ENCODE data around the gene ACMSD.
"Not testable (repeated sequence)": the region's sequence is repeated elsewhere in the genome, so short reads cannot be mapped to it uniquely, and the experiment has no call there.

ACMSD gene

GRCh38 chr2:134855709-134856108 lies 17.3 kb downstream of the ACMSD start:
- no peak for DNase-seq

DNA sequence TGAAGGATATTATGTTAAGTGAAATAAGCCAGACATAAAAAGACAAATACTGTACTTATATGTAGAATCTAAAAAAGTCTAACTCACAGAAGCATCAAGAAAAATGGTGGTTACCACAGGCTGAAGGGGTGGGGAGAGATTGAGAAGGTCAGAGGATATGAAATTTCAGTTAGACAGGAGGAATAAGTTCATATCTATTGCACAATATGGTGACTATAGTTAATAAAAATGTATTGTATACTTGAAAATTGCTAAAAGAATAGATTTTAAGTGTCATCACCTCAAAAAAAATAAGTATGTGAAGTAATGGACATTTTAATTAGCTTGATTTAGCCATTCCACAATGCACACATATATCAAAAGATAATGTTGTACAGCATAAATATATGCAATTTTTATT lies 19.8 kb downstream of the ACMSD start:
- DNase-seq, result no peak

GRCh38 chr2:134861173-134861572 lies 22.8 kb downstream of the ACMSD start:
- no peak for DNase-seq

DNA sequence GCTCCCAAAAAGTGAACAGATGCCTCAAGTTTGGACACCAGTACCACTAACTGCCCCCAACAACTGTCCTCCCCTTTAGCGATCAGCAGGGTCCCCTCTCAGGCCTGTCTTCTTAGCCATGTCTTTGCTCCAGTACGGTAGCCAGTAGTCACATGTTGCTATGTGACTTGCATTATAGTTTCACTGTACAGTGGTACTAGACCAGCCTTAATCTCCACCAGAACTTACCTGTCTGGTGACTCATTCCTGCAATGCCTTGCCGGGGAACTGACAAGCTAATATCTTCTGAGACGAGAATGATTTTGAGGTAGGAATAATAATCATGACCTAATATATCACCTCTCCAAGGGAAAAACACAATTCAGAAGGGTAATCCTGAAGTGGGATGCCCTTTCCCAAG lies 23.7 kb downstream of the ACMSD start:
- no peak for DNase-seq

GRCh38 chr2:134862674-134863073 lies 24.3 kb downstream of the ACMSD start:
- no peak for DNase-seq

GRCh38 chr2:134863446-134863845 lies 25.0 kb downstream of the ACMSD start:
- DNase-seq, result no peak

GRCh38 chr2:134865067-134865787 lies 26.8 kb downstream of the ACMSD start:
- DNase-seq, result no peak

DNA sequence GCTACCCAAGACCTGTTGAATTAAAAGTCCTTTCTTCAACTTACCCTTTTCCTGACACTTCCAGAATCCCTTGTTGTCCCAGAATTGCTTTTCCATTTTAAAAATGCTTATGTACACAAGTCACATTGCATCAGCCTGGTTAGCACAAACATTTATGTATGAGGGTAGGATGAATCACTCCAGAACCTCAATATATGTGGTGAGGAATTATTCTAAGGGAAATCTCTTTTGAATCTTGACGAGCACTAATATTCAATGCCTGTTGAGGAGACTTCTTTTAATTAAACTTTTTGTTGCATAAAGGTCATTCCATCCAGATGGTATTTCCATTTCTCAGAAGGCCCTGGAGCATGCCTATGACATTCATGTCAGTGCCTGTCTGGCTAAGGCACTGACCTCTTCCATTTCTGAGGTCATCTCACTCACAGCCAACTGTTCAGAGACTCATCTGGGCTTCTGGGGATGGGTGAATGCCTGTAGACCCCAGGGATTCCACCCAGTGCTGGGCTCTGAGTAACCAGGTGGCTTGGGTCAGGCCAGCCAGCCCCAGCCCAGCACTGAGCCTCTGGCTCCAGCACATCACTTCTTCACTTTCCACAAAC lies 28.2 kb downstream of the ACMSD start:
- DNase-seq, result no peak

GRCh38 chr2:134869946-134870736 lies 31.7 kb downstream of the ACMSD start:
- DNase-seq, result no peak

GRCh38 chr2:134873152-134873551 lies 34.7 kb downstream of the ACMSD start:
- DNase-seq, result no peak

GRCh38 chr2:134875309-134875708 lies 36.9 kb downstream of the ACMSD start:
- DNase-seq, result no peak

DNA sequence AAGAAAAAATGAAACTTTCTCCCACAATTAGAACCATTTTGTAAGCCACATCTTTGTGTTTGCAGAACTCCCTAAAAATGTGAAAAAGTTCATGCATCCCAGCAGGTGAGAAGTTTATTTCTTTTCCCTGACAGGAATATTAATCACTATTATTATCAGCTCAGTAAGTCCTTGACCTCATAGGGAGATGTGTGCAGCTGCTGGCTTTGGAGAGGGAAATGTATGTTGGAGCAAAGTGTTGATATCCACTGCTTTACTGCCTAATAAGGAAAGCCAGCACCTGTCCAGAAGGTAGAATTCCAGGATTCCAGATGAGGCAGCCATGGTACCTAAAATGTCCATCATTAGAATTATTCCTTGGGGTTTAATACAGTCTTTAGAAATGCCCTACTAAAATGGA lies 44.4 kb downstream of the ACMSD start:
- DNase-seq, result no peak

DNA sequence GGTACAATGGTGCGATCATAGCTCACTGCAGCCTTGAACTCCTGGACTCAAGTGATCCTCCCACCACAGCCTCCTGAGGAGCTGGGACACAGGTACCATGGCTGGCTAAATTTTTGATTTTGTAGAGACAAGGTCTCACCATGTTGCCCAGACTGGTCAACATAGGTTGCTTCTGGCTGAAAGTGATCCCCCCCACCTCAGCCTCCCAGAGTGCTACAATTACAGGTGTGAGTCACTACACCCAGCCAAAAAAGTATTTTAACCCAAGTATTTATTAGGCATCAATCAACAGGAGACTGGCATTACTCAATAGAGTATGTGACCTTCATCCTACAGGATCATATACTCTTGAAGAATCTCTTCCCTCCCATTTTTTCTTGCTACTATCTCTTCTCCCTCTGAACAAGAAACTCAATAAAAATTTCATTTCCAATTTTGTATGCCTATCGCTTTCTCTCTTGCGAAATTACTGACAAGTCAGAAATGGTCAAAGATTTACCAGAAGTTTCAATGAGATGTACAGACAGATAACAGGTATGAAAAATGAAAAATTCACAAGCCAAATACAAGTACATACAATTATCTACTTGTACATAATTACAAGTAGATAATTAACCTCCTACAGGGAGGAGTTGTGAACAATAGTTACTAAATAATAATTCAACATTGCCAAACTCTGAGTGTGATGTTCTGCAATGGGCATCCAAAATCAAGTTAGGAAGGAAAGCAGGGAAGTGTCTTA lies 45.3 kb downstream of the ACMSD start:
- DNase-seq, result no peak

- no peak for DNase-seq
Observed at GRCh38 chr2:134884435-134884834, 46.0 kb downstream of the ACMSD start.

DNA sequence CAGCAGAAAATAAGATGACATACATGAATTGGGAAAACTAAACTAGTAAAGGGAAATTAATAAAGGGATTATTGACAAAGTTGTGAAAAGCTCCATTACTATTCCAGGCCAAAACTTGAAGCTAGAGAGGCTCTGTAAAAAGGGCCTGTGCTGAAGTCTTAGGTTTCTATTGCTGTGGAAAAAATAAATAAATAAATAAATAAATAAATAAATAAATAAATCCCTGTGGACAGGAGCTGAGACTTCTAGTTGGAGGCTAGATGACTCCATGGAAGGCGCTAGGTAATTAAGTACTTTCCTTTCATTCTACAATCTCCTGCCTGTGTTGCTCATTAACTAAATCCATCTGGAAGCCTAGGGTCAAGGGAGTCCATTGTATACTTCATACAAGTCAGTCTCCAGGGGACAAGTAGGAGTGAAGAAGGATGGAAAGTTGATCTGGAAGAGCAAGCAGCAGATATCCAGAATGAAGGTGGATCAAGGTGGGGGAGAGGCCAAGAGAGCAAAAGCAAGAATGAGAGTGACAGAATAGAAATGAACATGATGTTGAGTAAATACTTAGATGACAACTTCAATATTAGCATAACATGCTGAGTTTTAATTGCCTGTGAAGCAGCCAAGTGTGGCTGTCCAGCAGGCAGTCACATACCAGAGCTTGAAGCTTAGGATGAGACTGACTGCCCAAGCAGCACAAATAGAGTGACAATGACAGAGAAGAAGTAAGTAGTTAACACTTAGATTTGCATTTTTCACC lies 54.0 kb downstream of the ACMSD start:
- DNase-seq, result no peak

- peak; percentile 8 for DNase-seq
Observed at GRCh38 chr2:134897932-134898331, 59.5 kb downstream of the ACMSD start.

- DNase-seq, result no peak
Observed at GRCh38 chr2:134899204-134899603, 60.8 kb downstream of the ACMSD start.

GRCh38 chr2:134900151-134900550 lies 61.7 kb downstream of the ACMSD start:
- no peak for DNase-seq

DNA sequence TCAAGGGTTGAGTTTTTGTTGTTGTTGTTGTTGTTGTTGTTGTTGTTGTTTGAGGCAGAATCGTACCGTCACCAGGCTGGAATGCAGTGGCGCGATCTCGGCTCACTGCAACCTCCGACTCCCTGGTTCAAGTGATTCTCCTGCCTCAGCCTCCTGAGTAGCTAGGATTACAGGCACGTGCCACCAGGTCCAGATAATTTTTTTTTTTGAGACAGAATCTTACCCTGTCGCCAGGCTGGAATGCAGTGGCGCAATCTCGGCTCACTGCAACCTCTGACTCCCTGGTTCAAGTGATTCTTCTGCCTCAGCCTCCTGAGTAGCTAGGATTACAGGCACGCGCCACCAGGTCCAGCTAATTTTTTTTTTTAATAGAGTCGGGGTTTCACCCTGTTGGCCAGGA lies 65.3 kb downstream of the ACMSD start:
- DNase-seq, result not testable (repeated sequence)

DNA sequence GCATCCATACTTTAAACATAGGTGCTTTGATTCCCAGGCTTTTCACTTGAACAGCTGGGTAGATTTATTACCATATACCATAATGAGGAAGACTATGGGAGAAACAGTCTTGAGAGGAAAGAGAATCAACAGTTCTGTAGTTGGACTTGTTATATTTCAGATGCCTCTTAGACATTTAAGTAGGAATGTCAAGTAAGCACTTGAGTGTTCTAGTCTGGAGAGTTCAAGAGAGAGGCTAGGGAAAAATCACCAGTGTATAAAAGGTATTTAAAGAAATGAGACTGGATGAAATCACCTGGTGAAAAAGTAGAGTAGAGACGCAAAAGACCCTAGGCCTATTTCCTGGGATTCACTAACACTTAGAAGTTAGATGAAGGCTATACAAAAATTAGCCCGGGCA lies 66.8 kb downstream of the ACMSD start:
- no peak for DNase-seq

GRCh38 chr2:134906726-134907125 lies 68.3 kb downstream of the ACMSD start:
- no peak for DNase-seq

DNA sequence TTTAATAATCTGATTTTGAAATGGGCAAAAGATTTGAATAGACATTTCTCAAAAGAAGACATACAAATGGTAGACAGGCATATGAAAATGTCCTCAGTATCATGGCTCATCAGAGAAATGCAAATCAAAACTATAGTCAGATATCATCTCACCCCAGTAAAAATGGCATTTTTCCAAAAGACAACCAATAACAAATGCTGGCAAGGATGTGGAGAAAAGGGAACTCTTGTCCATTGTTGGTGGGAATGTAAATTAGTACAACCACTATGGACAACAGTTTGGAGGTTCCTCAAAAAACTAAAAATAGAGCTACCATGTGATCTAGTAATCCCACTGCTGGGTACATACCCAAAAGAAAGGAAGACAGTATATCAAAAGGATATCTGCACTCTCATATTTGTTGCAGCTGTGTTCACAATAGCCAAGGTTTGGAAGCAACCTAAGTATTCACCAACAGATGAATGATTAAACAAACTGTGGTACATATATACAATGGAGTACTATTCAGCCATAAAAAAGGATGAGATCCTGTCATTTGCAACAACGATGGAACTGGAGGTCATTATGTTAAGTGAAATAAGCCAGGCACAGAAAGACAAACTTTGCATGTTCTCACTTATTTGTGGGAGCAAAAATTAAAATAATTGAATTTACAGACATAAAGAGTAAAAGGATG lies 69.2 kb downstream of the ACMSD start:
- DNase-seq, result not testable (repeated sequence)
